SK-N-SH treated with all-trans-retinoic acid at 6 μM for 48 hours (cell line): Measurements from ENCODE around the gene RHOC.

Experiments
- ATAC-seq: fragments of 200-7000 bp; cut with Tn5 transposase; 3 replicates; pipeline ENCODE4 v1.9.1; 2020; ENCODE audit warnings: mild to moderate bottlenecking, moderate library complexity
- ARNTL ChIP-seq: fragments of 450-650 bp; formaldehyde crosslinking; IDR thresholded peaks from 2 replicates; pipeline ENCODE4 v1.5.0; 2020; ENCODE audit warnings: low read depth, mild to moderate bottlenecking, moderate library complexity, borderline replicate concordance
- BACH2 ChIP-seq: fragments of 250-450 bp; sonication (Bioruptor Pico); IDR thresholded peaks from 2 replicates; pipeline ENCODE4 v1.9.0; 2021; ENCODE audit warnings: mild to moderate bottlenecking, borderline replicate concordance
- CSDC2 ChIP-seq: fragments of 250-450 bp; sonication (Bioruptor Pico); IDR thresholded peaks from 2 replicates; pipeline ENCODE4 v1.5.0; 2020; ENCODE audit warnings: mild to moderate bottlenecking, moderate library complexity
- ESRRG ChIP-seq: fragments of 250-450 bp; sonication (Bioruptor Pico); IDR thresholded peaks from 2 replicates; pipeline ENCODE4 v1.6.1; 2021; ENCODE audit warnings: mild to moderate bottlenecking
- SNAI2 ChIP-seq: fragments of 250-450 bp; sonication (Bioruptor Pico); IDR thresholded peaks from 2 replicates; pipeline ENCODE4 v1.5.0; 2020; ENCODE audit warnings: mild to moderate bottlenecking, moderate library complexity
- TCF4 ChIP-seq: fragments of 250-450 bp; sonication (Bioruptor Pico); IDR thresholded peaks from 2 replicates; pipeline ENCODE4 v1.8.0; 2021; ENCODE audit warnings: mild to moderate bottlenecking, moderate library complexity, borderline replicate concordance
- TOX ChIP-seq: fragments of 250-450 bp; sonication (Bioruptor Pico); IDR thresholded peaks from 2 replicates; pipeline ENCODE4 v1.8.0; 2021; ENCODE audit warnings: mild to moderate bottlenecking, moderate library complexity, borderline replicate concordance
- ZC3H10 ChIP-seq: fragments of 250-450 bp; sonication (Bioruptor Pico); IDR thresholded peaks from 2 replicates; pipeline ENCODE4 v1.5.1; 2021; ENCODE audit warnings: mild to moderate bottlenecking, moderate library complexity
- ZFP3 ChIP-seq: fragments of 250-450 bp; sonication (Bioruptor Pico); IDR thresholded peaks from 2 replicates; pipeline ENCODE4 v1.5.0; 2020; ENCODE audit warnings: mild to moderate bottlenecking, moderate library complexity
- ZFP30 ChIP-seq: fragments of 450-650 bp; formaldehyde crosslinking; IDR thresholded peaks from 2 replicates; pipeline ENCODE4 v1.5.0; 2022; ENCODE audit warnings: mild to moderate bottlenecking, moderate library complexity
- ZNF565 ChIP-seq: fragments of 450-650 bp; formaldehyde crosslinking; conservative IDR thresholded peaks from 2 replicates; pipeline ENCODE4 v1.5.0; 2020; ENCODE audit warnings: low read depth, mild to moderate bottlenecking, moderate library complexity
- ZNF8 ChIP-seq: fragments of 450-650 bp; formaldehyde crosslinking; IDR thresholded peaks from 2 replicates; pipeline ENCODE4 v1.5.0; 2020; ENCODE audit warnings: mild to moderate bottlenecking, moderate library complexity
- TF ChIP-seq, protein P1 (sequence below): fragments of 250-450 bp; sonication (Bioruptor Pico); IDR thresholded peaks from 2 replicates; pipeline ENCODE4 v1.5.1; 2021; ENCODE audit warnings: mild to moderate bottlenecking, moderate library complexity
- TF ChIP-seq, protein P2 (sequence below): fragments of 250-450 bp; sonication (Bioruptor Pico); IDR thresholded peaks from 2 replicates; pipeline ENCODE4 v1.8.0; 2020; ENCODE audit warnings: mild to moderate bottlenecking, moderate library complexity, borderline replicate concordance
- TF ChIP-seq, protein P3 (sequence below): fragments of 250-450 bp; sonication (Bioruptor Pico); IDR thresholded peaks from 2 replicates; pipeline ENCODE4 v1.5.0; 2020; ENCODE audit warnings: mild to moderate bottlenecking, moderate library complexity
- TF ChIP-seq, protein P4 (sequence below): fragments of 250-450 bp; sonication (Bioruptor Pico); IDR thresholded peaks from 2 replicates; pipeline ENCODE4 v1.5.1; 2020; ENCODE audit warnings: low read depth, mild to moderate bottlenecking, moderate library complexity

Gene RHOC

DNA sequence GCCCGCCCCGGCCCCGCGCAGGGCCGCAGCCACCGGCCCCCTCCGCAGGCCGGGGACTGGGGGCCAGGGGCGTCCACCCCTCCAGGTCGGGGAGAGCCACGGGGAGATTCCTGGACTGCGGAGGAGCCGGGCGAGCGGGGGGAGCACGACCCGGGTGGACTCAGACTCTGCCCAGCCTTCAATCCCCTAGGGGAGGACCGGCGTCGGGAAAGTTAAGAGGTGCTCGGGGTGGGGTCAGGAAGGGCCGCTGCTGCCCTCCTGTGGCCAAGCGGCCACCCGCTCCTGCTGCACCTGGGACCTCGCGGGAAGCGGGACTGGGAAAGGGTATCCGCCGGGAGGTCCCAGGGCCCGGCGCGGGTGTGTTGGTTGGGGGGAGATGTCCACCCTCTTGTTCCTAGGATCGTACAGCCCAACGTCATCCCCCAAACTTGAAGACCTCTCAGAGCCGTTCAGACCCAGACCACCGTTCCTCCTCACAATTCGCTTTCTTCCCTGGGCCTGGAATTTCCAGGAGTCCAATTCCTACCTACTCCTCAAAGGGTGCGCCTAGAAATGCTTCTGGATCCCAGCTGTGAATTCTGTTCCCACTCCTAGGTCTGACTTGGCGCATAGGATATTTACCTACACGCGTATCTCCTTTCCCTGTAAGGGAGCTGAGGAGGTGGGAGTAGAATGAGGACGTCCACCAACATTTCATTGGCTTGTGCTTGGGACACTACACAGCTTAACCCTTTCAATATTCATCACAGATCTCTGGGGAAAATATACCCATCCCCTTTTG lies 484 bp upstream of the RHOC start:
- TF ChIP-seq ZNF8: no peak
- TF ChIP-seq ESRRG (CRISPR knock-in tag): no peak
- TF ChIP-seq TOX (CRISPR knock-in tag): no peak
- TF ChIP-seq, protein P1, sequence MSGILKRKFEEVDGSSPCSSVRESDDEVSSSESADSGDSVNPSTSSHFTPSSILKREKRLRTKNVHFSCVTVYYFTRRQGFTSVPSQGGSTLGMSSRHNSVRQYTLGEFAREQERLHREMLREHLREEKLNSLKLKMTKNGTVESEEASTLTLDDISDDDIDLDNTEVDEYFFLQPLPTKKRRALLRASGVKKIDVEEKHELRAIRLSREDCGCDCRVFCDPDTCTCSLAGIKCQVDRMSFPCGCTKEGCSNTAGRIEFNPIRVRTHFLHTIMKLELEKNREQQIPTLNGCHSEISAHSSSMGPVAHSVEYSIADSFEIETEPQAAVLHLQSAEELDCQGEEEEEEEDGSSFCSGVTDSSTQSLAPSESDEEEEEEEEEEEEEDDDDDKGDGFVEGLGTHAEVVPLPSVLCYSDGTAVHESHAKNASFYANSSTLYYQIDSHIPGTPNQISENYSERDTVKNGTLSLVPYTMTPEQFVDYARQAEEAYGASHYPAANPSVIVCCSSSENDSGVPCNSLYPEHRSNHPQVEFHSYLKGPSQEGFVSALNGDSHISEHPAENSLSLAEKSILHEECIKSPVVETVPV (CRISPR knock-in tag): no peak
- TF ChIP-seq ZNF565 (CRISPR knock-in tag): no peak
- peak; percentile 74 for ATAC-seq

DNA sequence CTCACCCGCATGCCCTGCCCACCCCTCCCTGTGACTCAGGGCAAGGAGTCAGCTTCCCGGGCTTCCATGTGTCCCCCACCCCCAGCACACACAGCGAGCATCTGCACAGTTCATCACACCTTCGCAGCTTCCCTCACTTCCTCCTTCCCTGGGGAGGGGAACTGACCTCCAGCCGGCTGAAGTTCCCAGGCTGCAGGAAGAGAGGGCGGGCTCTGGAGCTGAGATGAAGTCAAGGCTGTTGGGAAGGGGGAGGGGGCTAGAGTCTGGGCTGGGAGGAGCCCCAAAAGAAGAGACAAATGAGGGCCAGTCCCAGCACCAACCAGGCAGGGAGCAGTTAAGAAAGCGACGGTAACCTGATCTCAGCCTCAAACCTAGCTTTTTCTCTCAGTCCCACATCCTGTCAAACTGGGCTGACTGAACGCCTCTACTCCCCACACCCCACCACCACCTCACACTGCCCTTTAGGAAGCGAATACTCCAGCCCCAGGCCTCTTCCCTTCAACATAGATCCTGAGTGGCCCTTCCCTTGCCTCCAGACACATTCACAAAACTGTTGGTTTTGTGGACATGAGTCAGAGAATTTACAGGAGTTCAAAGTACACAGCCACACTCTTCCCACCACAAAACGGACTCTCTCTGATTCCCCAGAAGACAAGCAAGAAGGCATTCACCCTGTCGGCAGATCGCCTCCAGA lies 1.8 kb downstream of the RHOC start:
- no peak for TF ChIP-seq ZFP3 (CRISPR knock-in tag)
- TF ChIP-seq, protein P2, sequence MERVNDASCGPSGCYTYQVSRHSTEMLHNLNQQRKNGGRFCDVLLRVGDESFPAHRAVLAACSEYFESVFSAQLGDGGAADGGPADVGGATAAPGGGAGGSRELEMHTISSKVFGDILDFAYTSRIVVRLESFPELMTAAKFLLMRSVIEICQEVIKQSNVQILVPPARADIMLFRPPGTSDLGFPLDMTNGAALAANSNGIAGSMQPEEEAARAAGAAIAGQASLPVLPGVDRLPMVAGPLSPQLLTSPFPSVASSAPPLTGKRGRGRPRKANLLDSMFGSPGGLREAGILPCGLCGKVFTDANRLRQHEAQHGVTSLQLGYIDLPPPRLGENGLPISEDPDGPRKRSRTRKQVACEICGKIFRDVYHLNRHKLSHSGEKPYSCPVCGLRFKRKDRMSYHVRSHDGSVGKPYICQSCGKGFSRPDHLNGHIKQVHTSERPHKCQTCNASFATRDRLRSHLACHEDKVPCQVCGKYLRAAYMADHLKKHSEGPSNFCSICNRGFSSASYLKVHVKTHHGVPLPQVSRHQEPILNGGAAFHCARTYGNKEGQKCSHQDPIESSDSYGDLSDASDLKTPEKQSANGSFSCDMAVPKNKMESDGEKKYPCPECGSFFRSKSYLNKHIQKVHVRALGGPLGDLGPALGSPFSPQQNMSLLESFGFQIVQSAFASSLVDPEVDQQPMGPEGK (CRISPR knock-in tag): peak; percentile 32; the same call in 1 of the 2 replicates
- TF ChIP-seq ZC3H10 (CRISPR knock-in tag): no peak
- no peak for TF ChIP-seq TCF4
- peak; percentile 80 for ATAC-seq

DNA sequence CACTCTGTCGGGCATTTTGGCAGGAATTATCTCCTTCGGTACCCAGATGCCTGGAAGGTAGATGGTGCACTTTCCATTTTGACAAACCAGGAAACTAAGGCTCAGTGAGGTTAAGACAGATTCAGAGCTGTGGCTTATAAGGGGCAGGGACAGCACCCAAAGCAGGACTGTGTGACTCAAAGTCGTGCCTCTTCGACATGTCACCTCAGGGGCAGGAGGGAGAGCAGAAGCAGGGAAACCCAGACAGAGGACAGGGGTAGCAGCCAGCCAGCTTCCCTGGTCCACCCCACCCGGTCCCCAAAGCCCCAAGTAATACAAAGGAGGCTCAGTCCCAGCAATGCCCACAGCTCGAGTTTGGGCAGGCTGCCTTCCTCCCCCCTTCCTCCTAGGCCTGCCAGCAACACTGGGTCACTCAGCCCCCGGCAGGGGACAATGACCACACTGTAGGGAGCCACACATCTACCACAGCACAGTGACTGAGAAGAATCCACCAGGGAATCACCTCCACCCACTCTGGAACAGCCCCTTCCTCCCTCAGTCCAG lies 2.5 kb downstream of the RHOC start:
- TF ChIP-seq, protein P2 (CRISPR knock-in tag): no peak
- TF ChIP-seq BACH2 (CRISPR knock-in tag) (no peak), CSDC2 (CRISPR knock-in tag) (no peak), ZC3H10 (CRISPR knock-in tag) (no peak), ZFP30 (CRISPR knock-in tag) (no peak), ZFP3 (CRISPR knock-in tag) (no peak), SNAI2 (CRISPR knock-in tag) (no peak), ESRRG (CRISPR knock-in tag) (no peak), ZNF8 (no peak), ZNF565 (CRISPR knock-in tag) (no peak), ARNTL (CRISPR knock-in tag) (no peak)
- TF ChIP-seq, protein P3, sequence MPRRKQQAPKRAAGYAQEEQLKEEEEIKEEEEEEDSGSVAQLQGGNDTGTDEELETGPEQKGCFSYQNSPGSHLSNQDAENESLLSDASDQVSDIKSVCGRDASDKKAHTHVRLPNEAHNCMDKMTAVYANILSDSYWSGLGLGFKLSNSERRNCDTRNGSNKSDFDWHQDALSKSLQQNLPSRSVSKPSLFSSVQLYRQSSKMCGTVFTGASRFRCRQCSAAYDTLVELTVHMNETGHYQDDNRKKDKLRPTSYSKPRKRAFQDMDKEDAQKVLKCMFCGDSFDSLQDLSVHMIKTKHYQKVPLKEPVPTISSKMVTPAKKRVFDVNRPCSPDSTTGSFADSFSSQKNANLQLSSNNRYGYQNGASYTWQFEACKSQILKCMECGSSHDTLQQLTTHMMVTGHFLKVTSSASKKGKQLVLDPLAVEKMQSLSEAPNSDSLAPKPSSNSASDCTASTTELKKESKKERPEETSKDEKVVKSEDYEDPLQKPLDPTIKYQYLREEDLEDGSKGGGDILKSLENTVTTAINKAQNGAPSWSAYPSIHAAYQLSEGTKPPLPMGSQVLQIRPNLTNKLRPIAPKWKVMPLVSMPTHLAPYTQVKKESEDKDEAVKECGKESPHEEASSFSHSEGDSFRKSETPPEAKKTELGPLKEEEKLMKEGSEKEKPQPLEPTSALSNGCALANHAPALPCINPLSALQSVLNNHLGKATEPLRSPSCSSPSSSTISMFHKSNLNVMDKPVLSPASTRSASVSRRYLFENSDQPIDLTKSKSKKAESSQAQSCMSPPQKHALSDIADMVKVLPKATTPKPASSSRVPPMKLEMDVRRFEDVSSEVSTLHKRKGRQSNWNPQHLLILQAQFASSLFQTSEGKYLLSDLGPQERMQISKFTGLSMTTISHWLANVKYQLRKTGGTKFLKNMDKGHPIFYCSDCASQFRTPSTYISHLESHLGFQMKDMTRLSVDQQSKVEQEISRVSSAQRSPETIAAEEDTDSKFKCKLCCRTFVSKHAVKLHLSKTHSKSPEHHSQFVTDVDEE: no peak
- TF ChIP-seq, protein P4, sequence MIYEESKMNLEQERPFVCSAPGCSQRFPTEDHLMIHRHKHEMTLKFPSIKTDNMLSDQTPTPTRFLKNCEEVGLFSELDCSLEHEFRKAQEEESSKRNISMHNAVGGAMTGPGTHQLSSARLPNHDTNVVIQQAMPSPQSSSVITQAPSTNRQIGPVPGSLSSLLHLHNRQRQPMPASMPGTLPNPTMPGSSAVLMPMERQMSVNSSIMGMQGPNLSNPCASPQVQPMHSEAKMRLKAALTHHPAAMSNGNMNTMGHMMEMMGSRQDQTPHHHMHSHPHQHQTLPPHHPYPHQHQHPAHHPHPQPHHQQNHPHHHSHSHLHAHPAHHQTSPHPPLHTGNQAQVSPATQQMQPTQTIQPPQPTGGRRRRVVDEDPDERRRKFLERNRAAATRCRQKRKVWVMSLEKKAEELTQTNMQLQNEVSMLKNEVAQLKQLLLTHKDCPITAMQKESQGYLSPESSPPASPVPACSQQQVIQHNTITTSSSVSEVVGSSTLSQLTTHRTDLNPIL (CRISPR knock-in tag): no peak
- TF ChIP-seq, all 23 proteins: peak for 0
- ATAC-seq: no peak
